NCI-H510A treated with DMSO at 0.1 percent for 48 hours (cell line): Measurements from ENCODE around the gene CRY2.
"Not testable (repeated sequence)": the region's sequence is repeated elsewhere in the genome, so short reads cannot be mapped to it uniquely, and the experiment has no call there.

ENCODE experiments used
- DNase-seq: peaks from one replicate; lab custom pipeline; 2025; lab: John Stamatoyannopoulos, UW

CRY2 gene

DNA sequence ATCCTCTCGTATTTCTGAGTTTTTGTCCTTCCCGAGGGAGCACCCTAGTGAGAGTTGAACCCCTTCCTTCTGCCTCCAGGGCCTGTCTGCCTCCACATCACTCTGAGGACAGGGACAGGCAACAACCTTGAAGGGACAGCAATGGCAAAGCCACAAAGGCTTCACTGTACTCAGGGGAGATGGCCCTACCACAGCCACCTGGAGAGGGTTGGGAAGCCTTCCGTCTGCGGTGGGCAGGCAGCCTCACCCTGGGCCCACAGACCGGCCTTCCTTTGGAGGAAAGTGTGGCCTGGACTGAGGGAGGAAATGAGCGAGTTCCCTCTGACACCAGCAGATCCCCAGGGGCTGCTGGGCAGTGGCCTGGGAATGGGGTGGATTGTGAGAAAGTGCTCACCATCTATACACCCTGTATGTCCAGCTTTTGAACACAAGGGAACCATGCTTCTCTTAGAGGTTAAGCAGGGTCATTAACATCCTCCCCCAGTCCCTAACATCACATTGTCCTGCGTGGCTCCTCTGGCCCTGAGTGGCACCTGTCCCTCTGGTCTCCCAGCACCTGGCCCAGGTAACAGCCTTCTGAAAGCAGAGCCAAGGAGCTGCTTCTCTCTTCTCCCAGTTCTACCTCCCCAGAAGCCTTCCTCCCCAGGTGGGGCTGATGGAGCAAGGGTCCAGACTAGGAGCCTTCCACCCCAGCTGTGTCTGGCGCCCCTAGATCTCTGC lies 35.5 kb upstream of the CRY2 start:
- DNase-seq, result no peak

DNA sequence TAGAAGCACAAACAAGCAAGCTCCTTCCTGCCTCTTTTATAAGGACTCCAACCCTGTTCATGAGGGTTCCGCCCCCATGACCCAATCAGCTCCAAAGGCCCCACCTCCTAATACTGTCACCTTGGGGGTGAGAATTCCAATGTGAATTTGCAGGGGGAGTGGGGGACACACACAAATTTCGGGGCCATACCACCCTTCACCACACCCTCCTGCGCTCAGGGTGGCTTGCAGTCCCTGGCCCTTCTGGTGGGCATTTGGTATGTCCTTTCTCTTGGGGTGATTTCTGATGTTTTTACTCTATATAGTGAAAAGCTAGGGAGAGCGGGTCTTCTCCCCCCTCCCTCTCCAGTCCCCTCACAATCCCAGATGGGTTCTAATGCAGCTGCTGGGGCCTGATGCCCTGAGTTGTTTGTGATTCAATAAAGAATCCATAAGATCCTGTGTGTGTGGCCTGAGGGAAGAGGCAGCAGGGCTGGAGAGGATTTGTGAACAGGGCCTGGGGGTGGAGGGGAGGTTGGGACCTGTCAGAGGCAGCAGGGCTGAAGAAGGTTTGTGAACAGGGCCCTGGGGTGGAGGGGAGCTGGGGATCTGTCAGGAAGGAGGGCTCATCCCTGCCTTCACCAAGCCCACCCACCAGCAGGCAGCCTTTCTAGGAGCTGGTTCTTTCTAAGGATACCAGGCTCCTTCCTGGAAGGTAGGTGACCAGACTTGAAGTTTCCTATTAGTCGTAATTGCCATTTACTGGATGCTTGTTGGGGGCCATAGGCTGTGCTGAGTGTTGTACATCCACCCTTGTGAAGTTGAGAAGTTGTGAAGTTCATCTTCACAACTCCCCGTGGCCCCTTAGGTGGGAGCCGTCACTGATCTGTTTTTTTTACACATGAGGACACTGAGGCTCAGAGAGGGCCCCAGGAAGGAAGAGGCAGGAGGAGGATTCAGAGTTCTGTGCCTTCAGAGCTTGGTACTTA lies 34.4 kb upstream of the CRY2 start:
- no peak for DNase-seq

DNA sequence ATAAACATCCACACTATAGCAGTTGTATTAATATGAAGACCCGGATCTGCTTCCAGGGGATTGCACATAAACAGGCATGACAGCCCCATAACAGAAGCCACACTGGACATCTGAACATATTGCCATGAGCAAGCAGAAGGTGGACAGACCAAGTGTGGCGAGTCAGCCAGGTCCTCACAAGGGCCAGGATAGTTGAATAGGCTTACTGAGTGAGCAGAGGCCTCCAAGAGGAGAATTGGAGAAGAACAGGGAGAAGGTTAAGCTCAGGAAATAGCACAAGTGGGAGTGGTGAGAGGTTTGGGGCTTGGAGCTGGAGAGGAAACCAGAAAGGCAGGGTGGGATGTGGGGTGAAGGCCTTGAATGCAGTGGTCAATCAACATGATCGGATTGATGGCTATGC lies 31.5 kb upstream of the CRY2 start:
- no peak for DNase-seq

DNA sequence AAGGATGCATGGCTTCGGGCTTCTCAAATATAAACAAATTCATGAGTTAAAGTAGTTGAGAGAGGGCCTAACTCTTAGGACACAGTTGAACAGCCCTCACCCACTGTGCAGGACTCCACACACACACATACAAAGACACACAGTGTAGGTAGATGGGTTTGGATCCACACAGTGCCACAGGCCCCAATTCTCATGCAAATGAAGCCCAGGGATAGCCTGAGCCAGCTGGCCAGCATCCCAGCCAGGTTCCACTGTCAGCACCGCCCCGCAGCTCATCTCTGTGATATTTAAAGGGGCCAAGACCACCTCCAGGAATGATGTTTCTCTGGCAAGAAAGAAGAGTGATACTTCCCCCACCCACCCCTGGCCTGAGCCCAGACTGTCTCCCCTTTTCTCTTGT lies 30.7 kb upstream of the CRY2 start:
- DNase-seq, result no peak

DNA sequence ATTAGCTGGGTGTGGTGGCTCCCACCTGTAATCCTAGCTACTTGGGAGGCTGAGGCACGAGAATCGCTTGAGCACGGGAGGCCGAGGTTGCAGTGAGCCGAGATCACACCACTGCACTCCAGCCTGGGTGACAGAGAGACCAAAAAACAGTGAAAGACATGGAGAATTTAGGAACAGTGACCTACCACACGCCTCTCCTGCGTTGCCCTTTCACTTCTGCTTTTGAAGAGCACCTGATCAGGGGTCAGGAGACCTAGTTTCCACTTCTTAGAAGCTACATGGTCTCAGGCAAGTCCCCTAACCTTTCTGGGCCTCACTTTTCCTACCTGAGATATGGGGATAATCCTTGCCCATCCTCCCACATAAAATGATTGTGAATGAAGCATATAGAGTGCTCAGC lies 30.1 kb upstream of the CRY2 start:
- no peak for DNase-seq

DNA sequence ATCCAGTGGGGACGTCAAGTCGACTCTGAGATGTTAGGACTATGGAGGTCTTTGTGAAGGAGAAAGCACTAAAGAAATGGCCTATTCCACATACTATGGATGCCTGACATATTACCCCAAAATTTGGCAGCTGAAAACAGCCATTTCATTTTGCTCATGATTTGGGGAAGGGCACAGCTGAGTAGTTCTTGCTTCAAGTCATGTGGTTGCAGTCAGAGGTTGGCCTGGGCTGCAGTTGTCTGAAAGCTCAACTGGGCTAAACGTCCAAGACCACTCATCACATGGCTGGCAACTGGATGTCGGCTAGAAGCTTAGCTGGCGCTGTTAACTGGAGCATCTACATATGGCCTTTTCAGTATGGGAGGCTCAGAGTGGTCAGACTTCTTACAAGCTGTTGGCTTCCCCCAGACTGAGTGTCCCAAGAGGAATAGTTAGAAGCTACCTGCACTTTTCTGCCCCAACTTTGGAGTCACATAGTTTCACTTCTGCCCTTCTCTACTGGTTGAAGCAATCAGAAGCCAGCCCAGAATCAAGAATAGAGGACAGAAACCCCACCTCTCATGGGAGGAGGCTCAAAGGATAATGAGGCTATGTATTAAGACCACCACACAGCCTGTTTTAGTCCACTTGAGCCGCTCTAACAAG lies 28.2 kb upstream of the CRY2 start:
- DNase-seq, result no peak

DNA sequence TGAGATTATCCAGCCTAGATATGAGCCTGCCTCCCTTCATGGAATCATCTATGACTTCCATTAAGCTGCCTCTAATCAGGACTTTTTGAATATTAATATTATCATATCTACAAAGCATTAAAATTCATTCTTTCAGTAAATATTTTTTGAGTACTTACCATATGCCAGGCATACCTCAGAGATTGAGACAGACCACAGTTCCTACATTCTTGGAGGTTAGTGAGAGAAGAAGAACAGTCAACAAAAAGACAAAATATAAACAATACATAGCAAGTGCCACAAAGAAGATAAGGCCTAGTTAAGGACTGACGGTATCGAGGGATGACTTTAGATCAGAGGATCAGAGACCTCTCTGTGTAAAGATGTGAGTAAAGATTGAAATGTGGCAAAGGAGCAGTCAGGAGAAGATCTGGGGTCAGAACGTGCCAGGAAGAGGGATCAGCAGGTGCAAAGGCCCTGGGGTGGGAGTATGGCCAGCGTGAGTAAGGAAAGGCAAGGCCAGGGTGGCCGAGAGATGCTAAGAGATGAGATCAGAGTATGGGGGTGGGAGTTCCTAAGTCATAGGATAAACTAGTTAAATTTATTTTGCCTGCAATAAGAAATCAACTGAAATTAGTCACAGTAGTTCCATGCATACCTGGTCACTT lies 26.9 kb upstream of the CRY2 start:
- DNase-seq, result no peak

DNA sequence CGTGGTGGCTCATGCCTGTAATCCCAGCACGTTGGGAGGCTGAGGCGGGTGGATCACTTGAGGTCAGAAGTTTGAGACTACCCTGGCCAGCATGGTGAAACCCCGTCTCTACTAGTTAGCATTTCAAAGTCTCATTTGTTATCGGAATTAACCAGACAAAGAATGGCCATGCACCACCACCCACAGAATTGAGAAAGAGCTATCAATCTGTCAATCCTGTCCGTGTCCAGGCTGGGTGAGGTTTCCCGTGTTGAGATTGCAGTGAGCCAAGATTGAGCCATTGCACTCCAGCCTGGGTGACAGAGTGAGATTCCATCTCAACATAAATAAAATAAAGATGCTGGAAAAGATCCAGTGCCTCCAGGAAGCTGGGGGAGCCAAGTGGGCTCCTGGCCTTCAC lies 20.8 kb upstream of the CRY2 start:
- not testable (repeated sequence) for DNase-seq

DNA sequence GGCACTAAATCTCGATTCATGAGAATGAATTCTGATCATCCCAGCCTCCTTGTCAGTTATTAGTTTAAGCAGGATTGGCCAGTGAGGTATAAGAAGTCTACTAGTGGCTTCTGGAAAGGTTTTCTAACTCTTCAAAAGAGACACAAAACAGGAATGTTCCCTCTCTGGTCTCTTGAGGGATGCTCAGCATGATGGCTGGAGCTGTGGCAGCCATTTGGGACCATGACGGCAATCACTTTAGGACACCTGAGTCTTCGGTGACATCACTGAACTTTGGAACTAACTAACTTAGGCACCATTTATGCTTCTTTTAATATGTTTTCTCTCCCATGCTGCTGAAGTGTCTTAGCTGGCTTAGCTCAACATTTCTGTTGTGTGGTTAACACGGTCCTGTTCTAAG lies 20.2 kb upstream of the CRY2 start:
- no peak for DNase-seq

DNA sequence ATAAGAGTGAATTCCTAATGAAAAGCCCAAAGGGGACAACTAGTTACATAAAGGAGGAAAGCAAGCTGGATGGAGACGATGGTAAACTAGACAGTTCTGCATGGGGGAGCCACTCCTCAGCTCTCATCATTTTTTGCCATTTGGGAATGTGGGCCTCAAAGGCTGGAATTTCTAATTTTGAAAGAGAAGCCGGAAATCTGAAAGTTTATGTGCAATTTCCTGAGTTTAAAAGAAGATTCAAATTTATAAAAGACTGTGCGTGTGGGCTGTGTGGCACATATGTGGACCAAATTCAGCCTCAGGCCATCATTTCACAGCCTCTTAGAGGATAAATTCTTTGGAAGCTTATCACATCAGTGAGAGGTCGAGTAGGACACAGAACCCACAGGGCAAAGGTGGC lies 18.3 kb upstream of the CRY2 start:
- DNase-seq, result no peak

DNA sequence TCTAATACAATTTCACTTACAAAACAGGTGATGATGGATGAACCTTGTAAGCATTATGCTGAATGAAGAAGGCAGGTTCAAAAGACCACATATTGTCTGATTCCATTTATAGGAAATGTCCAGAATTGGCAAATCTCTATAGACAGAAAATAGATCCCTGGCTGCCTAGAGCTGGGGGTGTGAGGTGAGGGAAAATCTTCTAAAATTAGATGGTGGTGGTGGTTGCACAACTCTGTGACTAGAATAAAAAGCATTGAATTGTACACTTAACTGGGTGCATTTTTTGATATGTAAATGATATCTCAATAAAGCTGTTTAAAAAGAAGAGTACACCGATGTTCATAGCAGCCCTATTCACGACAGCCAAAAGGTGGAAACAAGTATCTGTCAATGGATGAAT lies 16.7 kb upstream of the CRY2 start:
- no peak for DNase-seq

DNA sequence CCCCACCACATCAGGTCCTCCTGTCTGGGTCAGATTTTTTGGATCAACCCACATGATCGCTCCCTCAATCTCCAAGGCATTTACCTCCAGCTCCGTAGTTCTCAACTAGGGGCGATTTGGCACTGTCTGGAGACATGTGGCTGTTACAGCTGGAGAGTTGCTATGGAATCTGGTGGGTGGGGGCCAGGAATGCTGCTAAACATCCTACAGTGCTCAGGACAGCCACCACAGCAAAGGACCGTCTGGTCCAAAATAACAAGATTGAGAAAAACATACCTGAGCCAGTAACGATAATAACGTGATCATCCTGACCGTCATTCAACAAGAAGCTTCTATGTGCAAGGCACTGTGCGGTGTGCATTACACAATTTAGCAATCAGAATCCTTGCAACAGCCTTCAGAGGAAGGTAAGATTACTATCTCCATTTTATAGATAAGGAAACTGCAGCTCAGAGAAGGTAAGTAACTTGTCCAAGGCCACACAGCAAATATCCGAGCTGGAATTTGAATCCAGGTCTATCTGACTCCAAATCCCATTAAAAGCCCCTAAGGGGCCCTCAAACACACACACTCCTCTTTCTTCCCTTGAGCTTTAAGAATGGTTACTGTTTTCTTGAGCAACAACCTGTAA lies 14.3 kb upstream of the CRY2 start:
- DNase-seq, result no peak

DNA sequence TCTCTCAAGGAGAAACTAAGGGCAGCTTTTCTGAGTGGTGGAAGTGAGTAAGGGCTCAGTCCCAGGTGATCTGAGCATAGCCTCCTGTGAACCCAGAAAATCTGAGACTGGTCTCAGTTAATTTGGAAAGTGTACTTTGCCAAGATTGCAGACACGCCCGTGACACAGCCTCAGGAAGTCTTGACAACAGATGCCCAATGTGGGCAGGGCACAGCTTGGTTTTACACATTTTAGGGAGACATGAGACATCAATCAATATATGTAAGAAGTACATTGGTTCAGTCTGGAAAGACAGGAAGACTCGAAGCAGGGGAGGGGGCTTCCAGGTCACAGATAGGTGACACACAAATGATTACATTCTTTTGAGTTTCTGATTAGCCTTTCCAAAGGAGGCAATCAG lies 13.5 kb upstream of the CRY2 start:
- DNase-seq, result no peak

DNA sequence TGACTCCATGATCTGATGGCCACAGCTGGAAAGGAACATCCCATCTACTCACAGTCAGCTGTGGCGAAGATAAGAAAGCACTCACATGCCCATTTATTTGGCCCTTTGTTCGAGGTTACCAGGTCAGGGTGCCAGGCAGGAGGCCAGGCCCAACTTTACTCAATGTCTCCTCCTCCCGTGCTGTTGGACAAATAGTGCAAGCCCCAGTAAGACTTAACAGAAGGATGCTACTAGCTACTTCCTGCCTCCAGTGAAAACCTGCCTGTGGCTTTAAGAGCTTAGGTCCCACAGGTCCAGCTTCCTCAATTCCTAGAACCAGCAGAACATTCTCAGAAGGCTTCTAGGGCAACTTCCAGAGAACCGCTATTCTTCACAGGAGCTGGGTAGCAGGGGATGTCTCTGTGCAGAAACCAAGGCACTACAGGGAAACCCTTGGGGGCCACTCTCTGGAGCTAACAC lies 12.9 kb upstream of the CRY2 start:
- no peak for DNase-seq

DNA sequence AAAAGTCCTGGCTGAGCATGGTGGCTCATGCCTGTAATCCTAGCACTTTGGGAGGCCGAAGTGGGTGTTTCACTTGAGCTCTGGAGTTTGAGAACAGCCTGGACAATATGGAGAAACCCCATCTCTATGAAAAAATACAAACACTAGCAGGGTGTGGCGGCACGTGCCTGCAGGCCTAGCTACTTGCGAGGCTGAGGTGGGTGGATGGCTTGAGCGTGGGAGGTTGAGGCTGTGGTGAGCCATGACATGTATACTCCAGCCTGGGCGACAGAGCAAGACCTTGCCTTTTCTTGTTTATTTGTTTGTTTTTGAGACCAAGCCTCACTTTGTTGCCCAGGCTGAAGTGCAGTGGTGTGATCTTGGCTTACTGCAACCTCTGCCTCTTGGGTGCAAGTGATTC lies 8.1 kb upstream of the CRY2 start:
- DNase-seq, result no peak

DNA sequence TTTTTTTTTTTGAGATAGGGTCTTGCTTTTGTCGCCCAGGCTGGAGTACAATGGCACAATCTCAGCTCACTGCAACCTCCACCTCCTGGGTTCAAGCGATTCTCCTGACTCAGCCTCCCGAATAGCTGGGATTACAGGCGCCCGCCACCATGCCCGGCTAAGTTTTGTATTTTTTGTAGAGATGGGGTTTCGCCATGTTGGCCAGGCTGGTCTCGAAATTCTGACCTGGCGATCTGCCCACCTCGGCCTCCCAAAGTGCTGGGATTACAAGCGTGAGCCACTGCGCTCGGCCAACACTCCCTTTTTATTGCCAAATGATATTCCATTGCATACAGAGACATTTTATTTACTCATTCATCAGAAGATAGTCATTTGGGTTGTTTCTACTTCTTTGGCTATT lies 7.0 kb upstream of the CRY2 start:
- DNase-seq, result not testable (repeated sequence)

DNA sequence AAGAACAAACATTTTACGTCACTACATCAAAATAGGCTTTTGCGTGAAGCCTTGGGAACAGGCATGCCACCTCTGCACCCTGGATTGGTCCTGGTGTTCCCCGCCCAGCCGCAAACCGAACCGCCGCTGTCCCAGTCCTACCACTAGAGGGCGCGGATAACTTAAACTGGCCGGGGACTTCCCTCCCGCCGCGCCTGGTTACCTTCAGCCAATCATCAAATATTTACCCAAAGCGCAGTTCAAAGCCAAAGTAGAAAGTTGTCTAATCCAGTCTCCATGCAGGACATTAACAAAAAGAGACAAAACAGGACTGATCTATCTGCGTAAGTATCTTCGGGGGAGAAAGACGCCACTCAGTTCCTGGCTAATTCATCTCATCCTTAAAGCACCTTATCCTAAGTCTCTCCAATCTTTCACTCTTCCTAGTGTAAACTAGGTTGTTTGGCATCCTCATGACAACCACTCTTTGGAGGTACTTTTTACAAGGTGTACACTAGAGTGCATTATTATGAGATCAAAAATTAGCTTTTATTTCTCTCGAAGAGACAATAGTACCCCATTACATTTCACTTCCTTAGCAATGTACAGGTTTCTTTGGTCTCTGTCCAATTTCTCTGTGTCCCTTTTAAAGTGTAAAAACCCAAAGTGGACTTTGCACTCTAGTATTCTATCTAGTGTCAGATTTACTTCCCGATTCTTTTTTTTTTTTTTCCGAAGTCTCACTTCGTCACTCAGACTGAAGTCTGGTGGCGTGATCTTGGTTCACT lies 3.9 kb upstream of the CRY2 start:
- DNase-seq, result peak; percentile 44

DNA sequence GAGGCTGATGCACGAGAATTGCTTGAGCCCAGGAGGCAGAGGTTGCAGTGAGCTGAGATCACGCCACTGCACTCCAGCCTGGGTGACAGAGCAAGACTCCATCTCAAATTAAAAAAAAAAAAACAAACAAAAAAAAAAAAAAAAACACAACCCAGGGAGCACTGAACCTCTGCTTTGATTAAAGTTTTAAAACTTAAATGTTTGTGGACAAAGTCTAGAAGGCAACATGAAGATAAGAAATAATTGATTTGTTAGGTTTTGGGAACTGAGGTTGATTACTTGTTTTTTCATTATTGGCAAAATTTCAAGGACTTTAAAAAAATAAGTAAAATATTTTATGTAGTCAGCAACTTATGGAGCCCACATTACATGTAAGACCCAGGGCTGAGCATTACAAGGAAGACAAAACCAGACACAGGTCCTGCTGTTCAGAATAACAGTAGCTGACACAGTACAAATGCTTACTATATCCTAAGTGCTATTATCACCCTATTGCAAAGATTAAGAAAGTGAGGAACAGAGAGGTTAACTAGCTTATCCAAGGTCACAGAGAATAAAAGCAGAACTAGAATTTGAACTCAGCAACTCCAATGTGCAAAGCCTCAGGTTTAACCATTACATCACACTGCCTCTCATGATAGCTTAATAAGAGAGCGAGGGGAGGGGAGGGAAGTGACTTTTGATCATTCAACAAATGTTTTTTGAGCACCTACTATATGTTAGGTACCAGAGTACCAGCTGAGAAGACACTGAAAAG lies 2.3 kb upstream of the CRY2 start:
- DNase-seq, result no peak

DNA sequence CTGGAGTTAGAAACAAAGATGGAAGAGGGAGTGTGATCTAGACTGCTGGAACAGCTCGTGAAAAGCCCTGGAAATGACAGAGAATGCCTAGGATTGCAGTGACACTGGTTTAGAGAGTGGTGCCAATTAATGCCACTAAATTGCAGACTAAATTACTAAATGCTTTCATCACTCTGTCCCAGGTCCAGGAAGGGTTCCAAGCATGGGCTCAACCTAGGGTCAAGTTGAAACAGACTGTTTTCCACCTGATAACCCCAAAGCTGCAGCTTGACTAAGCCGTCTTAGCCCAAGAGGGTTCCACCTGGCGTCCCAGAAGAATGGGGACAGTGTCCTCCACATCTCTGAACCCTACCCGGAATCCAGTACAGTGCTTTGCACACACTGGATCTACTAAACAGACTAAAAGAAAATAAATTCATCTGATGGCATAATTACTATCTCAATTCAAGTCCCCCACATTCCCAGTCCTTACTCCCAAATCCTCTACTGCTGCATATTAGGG lies 1.1 kb upstream of the CRY2 start:
- no peak for DNase-seq

DNA sequence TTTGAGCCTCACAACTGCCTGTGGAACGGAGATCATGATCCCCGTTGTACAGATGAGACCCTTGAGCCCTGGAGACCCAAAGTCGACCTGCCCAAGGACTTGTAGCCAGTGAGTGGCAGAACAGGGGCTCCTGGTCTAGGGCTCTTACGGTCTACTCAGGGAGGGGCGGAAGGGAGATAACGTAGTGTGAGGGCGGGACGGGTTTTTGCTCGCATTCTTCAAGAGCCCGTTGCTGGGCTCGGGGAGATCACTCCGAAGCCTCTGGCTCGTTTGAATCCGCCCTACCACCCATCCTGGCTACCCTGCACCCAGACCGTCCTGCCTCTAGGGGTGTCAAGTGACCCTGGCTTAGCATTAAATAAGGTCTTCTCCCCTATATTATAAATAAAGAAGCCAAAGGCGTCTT lies 639 bp downstream of the CRY2 start:
- no peak for DNase-seq
